Gastrocnemius medialis (tissue), 4 donors: ENCODE measurements around the gene WDR5. TPM values are rescaled to one million over a fixed set of nuclear protein-coding genes. Genes with fewer than 3 reads are reported as not detected.

ENCODE experiments used
- ATAC-seq, 2 donors: fragments of 150-250 bp; one replicate each; pipeline ENCODE4 v1.9.1; 2016
- DNase-seq, 2 donors: peaks; one replicate each; pipeline ENCODE4 v3.0.0-alpha.2; 2019
- H3K27ac ChIP-seq, 4 donors: fragments of 200-600 bp; sonication (generic); 1 replicate in 1 of 4; 2 replicates in 3 of 4; pipeline ENCODE4 v1.5.1; 2016 to 2018; ENCODE audit warnings: mild to moderate bottlenecking in 2 of 4, moderate library complexity in 1 of 4
- H3K27me3 ChIP-seq, 3 donors: fragments of 200-600 bp; sonication (generic) in 2 of 3; 1 replicate in 1 of 3; 2 replicates in 2 of 3; pipeline versions ENCODE4 v1.5.1 to v1.6.0; 2016 to 2019; ENCODE audit warnings: mild to moderate bottlenecking in 1 of 3, moderate library complexity in 1 of 3
- H3K36me3 ChIP-seq, 2 donors: fragments of 200-600 bp; sonication (generic) in 1 of 2; one replicate each; pipeline ENCODE4 v1.5.1; 2017 to 2018
- H3K4me1 ChIP-seq, 2 donors: fragments of 200-600 bp; sonication (generic) in 1 of 2; one replicate each; pipeline ENCODE4 v1.5.1; 2016 to 2017; ENCODE audit warnings: mild to moderate bottlenecking in 2 of 2
- H3K4me3 ChIP-seq, 4 donors: fragments of 200-600 bp; sonication (generic) in 3 of 4; 1 replicate in 1 of 4; 2 replicates in 3 of 4; pipeline ENCODE4 v1.5.1; 2016 to 2019; ENCODE audit warnings: mild to moderate bottlenecking in 2 of 4
- H3K9me3 ChIP-seq, 3 donors: fragments of 200-600 bp; sonication (generic) in 2 of 3; 1 replicate in 1 of 3; 2 replicates in 2 of 3; pipeline ENCODE4 v1.5.1; 2016 to 2019
- POLR2A ChIP-seq, 2 donors: fragments of 450-650 bp; IDR thresholded peaks; one replicate each; pipeline ENCODE4 v1.6.1; 2017; ENCODE audit warnings: antibody characterized with exemption in 2 of 2, mild to moderate bottlenecking in 2 of 2, moderate library complexity in 2 of 2
- in situ Hi-C, 4 donors: fragments of 200-750 bp; cut with MboI; loops; one replicate each; pipeline versions ENCODE4 v1.15.0 to v1.8.0; 2017; ENCODE audit warnings: low sequenced_read_pairs in 4 of 4
- intact Hi-C: fragments of 100-400 bp; cut with DNase I; formaldehyde crosslinking; loops from one replicate; pipeline ENCODE4 v1.15.1; 2023; ENCODE audit warnings: low total_unique reads
- total RNA-seq, 4 donors: library from RNA; depleted of rRNA; stranded (reverse); fragments of >200 nt; gene quantifications; one replicate each; pipeline versions ENCODE4 v1.1.0 to v1.2.3, GENCODE V29; 2016
- TF ChIP-seq, protein P1 (sequence below), 5 experiments: fragments of 450-650 bp in 3 of 5; fragments of 200-600 bp in 2 of 5; sonication (generic) in 2 of 5; IDR thresholded peaks in 4 of 5; conservative IDR thresholded peaks in 1 of 5; 1 replicate in 4 of 5; 2 replicates in 1 of 5; pipeline ENCODE4 v1.5.1; 2016 to 2019; ENCODE audit warnings: antibody characterized with exemption in 5 of 5, mild to moderate bottlenecking in 3 of 5, moderate library complexity in 3 of 5

WDR5 gene
- total RNA-seq, 4 donors from 2014 or later: 19.8 to 39.3 (median 31.9) TPM

DNA sequence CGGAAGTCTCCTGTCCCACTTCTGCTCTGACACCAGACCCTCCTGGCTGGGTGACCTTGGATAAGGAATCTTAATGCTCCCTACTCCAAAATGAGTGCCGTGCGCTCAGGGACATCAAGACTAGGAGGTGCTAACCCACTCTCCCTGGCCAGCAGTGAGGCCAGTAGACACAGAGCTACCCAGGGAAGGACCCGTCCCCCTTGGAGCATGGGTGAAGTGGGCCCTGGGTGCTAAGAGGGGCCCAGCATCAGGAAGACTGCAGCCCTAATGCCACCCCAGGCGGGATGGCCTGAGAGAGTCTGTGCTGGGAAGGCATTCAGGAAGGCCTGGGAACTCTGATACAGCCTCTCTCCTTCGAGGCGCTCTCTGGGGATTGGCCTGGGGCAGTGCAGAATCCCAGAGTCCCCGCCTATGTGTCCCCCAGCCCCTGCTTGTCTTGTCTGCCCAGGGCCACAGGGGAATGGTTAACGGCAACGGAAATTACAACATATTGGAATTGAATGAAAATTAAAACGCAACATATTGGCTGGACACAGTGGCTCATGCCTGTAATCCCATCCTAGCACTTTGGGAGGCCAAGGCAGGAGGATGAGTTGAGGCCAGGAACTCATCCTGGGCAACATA lies 58.1 kb downstream of the WDR5 start:
- in situ Hi-C loops: loop anchor here in 1 of 4 donors (25.0 kb wide), 1 partner anchor 118 kb away; no protein-coding TSS in a partner anchor
- Histone ChIP-seq H3K36me3 (no peaks in the 10 kb centered on the region), H3K27me3 (no peaks in the 10 kb centered on the region), H3K9me3 (no peaks in the 10 kb centered on the region), H3K4me3 (no peak overlapping the region), H3K4me1 (peaks cover 15 to 21% of the 10 kb centered on the region in 2 donors), H3K27ac (no peak overlapping the region)
- DNase-seq: peak; percentile 1 to 7
- intact Hi-C loops: no loop called here
- ATAC-seq: no peak
- TF ChIP-seq POLR2A (IDR thresholded peaks at IDR 0.05): no peak

GRCh38 chr9:134195558-134195957 lies 59.7 kb downstream of the WDR5 start:
- Histone ChIP-seq H3K4me3 (no peak overlapping the region), H3K36me3 (no peaks in the 10 kb centered on the region), H3K27me3 (no peaks in the 10 kb centered on the region), H3K9me3 (no peaks in the 10 kb centered on the region), H3K27ac (no peak overlapping the region), H3K4me1 (peaks cover 3 to 6% of the 10 kb centered on the region in 2 donors)
- ATAC-seq (no peak), DNase-seq (no peak)
- in situ Hi-C loops (loop anchor here in 1 of 4 donors (25.0 kb wide), 1 partner anchor 117 kb away; no protein-coding TSS in a partner anchor), intact Hi-C loops (no loop called here)
- TF ChIP-seq, protein P1, sequence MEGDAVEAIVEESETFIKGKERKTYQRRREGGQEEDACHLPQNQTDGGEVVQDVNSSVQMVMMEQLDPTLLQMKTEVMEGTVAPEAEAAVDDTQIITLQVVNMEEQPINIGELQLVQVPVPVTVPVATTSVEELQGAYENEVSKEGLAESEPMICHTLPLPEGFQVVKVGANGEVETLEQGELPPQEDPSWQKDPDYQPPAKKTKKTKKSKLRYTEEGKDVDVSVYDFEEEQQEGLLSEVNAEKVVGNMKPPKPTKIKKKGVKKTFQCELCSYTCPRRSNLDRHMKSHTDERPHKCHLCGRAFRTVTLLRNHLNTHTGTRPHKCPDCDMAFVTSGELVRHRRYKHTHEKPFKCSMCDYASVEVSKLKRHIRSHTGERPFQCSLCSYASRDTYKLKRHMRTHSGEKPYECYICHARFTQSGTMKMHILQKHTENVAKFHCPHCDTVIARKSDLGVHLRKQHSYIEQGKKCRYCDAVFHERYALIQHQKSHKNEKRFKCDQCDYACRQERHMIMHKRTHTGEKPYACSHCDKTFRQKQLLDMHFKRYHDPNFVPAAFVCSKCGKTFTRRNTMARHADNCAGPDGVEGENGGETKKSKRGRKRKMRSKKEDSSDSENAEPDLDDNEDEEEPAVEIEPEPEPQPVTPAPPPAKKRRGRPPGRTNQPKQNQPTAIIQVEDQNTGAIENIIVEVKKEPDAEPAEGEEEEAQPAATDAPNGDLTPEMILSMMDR (IDR thresholded peaks at IDR 0.05 in 4 of 5, conservative IDR thresholded peaks at IDR 0.05 in 1 of 5): no peak
- no peak for TF ChIP-seq POLR2A (IDR thresholded peaks at IDR 0.05)

DNA sequence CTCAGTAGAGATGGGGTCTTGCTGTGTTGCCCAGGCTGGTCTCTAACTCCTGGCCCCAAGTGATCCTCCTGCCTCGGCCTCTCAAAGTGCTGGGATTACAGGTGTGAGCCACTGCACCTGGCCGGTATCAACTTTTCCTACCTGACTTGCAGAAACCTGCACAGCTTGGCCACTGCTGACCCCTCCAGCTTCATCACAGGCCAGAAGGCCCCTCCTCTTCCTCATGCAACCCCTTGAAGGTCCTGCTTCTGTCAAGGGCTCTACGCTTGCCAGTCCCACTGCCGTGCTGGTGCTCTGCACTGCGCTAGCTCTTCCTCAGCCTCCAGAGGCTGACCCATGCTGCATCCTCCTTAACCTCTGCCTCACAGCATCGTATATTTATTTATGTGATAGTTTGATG lies 61.0 kb downstream of the WDR5 start:
- Histone ChIP-seq H3K4me3 (no peak overlapping the region), H3K36me3 (no peaks in the 10 kb centered on the region), H3K27ac (no peak overlapping the region), H3K27me3 (no peaks in the 10 kb centered on the region), H3K9me3 (no peaks in the 10 kb centered on the region), H3K4me1 (no peaks in the 10 kb centered on the region)
- intact Hi-C loops: no loop called here
- in situ Hi-C loops: loop anchor here in 1 of 4 donors (25.0 kb wide), 1 partner anchor 115 kb away; no protein-coding TSS in a partner anchor
- DNase-seq: no peak
- no peak for TF ChIP-seq POLR2A (IDR thresholded peaks at IDR 0.05)
- TF ChIP-seq, protein P1 (IDR thresholded peaks at IDR 0.05 in 4 of 5, conservative IDR thresholded peaks at IDR 0.05 in 1 of 5): no peak
- ATAC-seq: no peak

DNA sequence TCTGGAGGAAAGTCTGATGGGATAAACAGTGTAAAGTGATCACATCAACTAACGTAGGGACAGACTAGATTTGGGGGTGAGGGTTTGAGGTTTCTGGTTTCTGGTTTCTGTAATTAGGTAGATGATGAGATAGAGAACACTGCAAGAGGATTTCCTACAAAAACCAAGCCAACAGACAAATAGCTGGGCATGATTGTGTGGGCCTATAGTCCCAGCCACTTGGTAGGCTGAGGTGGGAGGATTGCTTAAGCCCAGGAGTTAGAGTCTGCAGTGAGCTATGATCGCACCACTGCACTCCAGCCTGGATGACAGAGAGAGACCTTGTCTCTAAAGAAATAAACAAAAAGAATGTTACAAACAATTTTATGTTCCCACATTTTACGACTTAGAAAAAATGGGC lies 62.9 kb downstream of the WDR5 start:
- DNase-seq (no peak), ATAC-seq (no peak)
- in situ Hi-C loops: loop anchor here in 1 of 4 donors (25.0 kb wide), 1 partner anchor 114 kb away; no protein-coding TSS in a partner anchor
- no peaks in the 10 kb centered on the region for H3K36me3 ChIP-seq
- H3K9me3 ChIP-seq: no peaks in the 10 kb centered on the region
- TF ChIP-seq POLR2A (IDR thresholded peaks at IDR 0.05): no peak
- TF ChIP-seq, protein P1 (IDR thresholded peaks at IDR 0.05 in 4 of 5, conservative IDR thresholded peaks at IDR 0.05 in 1 of 5): no peak
- intact Hi-C loops: no loop called here
- H3K27ac ChIP-seq: no peak overlapping the region
- H3K27me3 ChIP-seq: no peaks in the 10 kb centered on the region
- H3K4me3 ChIP-seq: no peak overlapping the region
- no peaks in the 10 kb centered on the region for H3K4me1 ChIP-seq

DNA sequence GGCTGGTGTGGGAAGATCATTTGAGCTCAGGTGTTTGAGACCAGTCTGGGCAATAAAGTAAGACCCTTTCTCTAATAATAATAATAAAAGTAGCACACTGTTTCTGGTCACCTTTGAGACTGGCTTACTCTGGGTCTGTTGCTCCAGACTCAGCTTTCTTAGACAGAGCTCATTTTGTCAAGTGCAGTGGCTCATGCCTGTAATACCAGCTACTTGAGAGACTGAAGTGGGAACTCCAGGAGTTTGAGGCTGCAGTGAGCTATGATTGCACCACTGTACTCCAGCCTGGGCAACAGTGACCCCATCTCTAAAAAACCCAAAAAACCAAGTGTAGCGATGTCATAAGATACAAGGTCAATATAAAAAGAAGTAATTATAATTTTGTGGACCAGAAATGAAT lies 64.8 kb downstream of the WDR5 start:
- H3K27ac ChIP-seq: no peak overlapping the region
- no peak overlapping the region for H3K4me3 ChIP-seq
- no peaks in the 10 kb centered on the region for H3K27me3 ChIP-seq
- ATAC-seq (no peak), DNase-seq (no peak)
- in situ Hi-C loops (no loop called here), intact Hi-C loops (loop anchor here (10.0 kb wide), 1 partner anchor 124 kb away; the partner anchor contains the start of gene RXRA)
- H3K36me3 ChIP-seq: no peaks in the 10 kb centered on the region
- TF ChIP-seq, protein P1 (IDR thresholded peaks at IDR 0.05 in 4 of 5, conservative IDR thresholded peaks at IDR 0.05 in 1 of 5): no peak
- no peak for TF ChIP-seq POLR2A (IDR thresholded peaks at IDR 0.05)
- H3K4me1 ChIP-seq: peaks cover 3 to 6% of the 10 kb centered on the region in 2 donors
- H3K9me3 ChIP-seq: no peaks in the 10 kb centered on the region
